Measurements from ENCODE around the gene CNIH3.
"Not testable (repeated sequence)": the region's sequence is repeated elsewhere in the genome, so short reads cannot be mapped to it uniquely, and the experiment has no call there.

The CNIH3 gene

DNA sequence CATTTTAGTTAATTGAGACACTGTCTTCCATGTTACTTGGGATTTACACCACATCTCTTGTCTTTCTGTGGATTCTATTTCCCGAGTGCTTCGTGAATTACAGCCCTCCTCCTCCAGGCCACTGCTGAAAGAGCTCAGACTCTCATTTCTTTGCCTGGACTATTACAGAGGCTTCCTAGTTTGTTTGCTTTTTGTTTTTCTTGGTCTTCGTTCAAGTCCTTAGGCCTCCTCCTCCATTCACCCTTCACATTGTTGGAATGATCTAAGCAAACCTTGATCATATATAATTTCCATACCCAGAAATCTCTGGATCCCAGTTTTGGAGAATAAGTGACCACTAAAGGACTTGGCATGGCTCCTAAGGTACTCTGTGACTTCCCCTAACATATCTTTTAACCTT is 94.1 kb downstream of the CNIH3 start:
- H3K36me3 ChIP-seq (ENCODE audit: control insufficient read depth in 1 of 2, insufficient read depth in 2 of 2, low read length in 2 of 2): no peaks in the 10 kb centered on the region
- no peaks in the 10 kb centered on the region for H3K27me3 ChIP-seq (ENCODE audit: low read depth, low read length)
- no peak overlapping the region for H3K4me3 ChIP-seq (ENCODE audit: low read depth in 1 of 2, low read length in 2 of 2)
- H3K27ac ChIP-seq (ENCODE audit: low read length): no peak overlapping the region
- H3K9me3 ChIP-seq (ENCODE audit: control insufficient read depth in 1 of 2, low read length in 2 of 2): no peaks in the 10 kb centered on the region
- no peaks in the 10 kb centered on the region for H3K4me1 ChIP-seq (ENCODE audit: control insufficient read depth in 1 of 2, insufficient read depth in 2 of 2, low read length in 2 of 2)

DNA sequence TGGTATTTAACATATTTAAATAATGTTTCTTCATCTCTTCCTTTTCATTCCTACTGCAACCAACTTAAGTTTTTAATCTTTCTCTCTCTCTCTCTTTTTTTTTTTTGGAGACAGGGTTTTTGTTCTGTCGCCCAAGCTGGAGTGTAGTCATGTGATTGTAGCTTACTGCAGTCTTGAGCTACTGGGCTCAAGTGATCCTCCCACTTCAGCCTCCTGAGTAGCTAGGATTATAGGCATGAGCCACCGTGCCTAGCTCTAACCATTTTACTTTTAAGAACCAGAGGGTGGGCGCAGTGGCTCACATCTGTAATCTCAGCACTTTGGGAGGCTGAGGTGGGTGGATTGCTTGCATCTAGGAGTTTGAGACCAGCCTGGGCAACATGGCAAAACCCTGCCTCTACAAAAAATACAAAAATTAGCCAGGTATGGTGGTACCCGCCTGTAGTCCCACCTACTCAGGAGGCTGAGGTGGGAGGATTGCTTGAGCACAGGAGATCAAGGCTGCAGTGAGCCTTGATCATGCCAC is 95.2 kb downstream of the CNIH3 start:
- H3K27me3 ChIP-seq (ENCODE audit: low read depth, low read length); H3K27ac ChIP-seq (ENCODE audit: low read length); H3K9me3 ChIP-seq (ENCODE audit: control insufficient read depth in 1 of 2, low read length in 2 of 2); H3K4me3 ChIP-seq (ENCODE audit: low read depth in 1 of 2, low read length in 2 of 2); H3K4me1 ChIP-seq (ENCODE audit: control insufficient read depth in 1 of 2, insufficient read depth in 2 of 2, low read length in 2 of 2); H3K36me3 ChIP-seq (ENCODE audit: control insufficient read depth in 1 of 2, insufficient read depth in 2 of 2, low read length in 2 of 2): not testable (repeated sequence)

DNA sequence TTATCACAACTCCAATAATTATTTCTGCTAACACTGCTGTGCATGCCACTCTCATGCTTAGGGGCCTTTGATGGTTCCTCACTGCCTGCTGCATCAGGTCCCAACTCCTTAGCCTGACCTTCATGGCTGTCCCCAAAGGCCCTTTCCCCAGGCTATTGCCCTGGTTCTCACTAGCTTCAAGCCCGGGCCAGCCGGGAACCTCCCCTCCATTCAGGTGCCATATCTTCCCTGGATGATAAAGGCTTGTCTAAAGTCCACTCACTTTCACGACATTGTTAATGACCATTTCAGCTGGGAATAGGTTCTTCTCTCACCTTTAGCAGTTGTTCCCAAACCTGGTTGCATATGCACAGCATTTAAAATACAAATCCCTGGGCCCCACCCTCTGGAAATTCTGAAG is 95.8 kb downstream of the CNIH3 start:
- H3K36me3 ChIP-seq (ENCODE audit: control insufficient read depth in 1 of 2, insufficient read depth in 2 of 2, low read length in 2 of 2): no peaks in the 10 kb centered on the region
- H3K4me3 ChIP-seq (ENCODE audit: low read depth in 1 of 2, low read length in 2 of 2): no peak overlapping the region
- no peaks in the 10 kb centered on the region for H3K27me3 ChIP-seq (ENCODE audit: low read depth, low read length)
- H3K9me3 ChIP-seq (ENCODE audit: control insufficient read depth in 1 of 2, low read length in 2 of 2): no peaks in the 10 kb centered on the region
- H3K27ac ChIP-seq (ENCODE audit: low read length): no peak overlapping the region
- H3K4me1 ChIP-seq (ENCODE audit: control insufficient read depth in 1 of 2, insufficient read depth in 2 of 2, low read length in 2 of 2): no peaks in the 10 kb centered on the region

DNA sequence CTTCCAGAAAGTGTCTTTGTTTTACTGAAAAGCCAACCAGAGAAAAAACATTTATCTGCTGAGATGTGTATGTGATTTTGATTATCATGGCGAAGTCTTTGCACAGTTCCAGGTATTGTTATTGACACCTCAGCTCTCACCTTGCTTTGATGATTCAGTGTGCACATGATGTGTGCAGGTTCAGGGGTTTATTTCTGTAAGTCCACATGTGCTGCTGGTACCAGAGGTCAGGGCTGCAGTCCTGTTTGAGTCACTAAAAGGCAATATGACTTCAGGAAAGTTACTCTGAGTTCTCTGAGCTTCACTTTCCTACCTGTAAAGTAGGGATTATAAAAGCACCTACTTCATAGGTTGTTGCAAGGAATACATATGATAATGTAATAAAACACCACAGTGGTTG is 97.1 kb downstream of the CNIH3 start:
- Histone ChIP-seq H3K4me1 (ENCODE audit: control insufficient read depth in 1 of 2, insufficient read depth in 2 of 2, low read length in 2 of 2) (no peaks in the 10 kb centered on the region), H3K27me3 (ENCODE audit: low read depth, low read length) (no peaks in the 10 kb centered on the region), H3K27ac (ENCODE audit: low read length) (no peak overlapping the region), H3K9me3 (ENCODE audit: control insufficient read depth in 1 of 2, low read length in 2 of 2) (no peaks in the 10 kb centered on the region), H3K36me3 (ENCODE audit: control insufficient read depth in 1 of 2, insufficient read depth in 2 of 2, low read length in 2 of 2) (no peaks in the 10 kb centered on the region), H3K4me3 (ENCODE audit: low read depth in 1 of 2, low read length in 2 of 2) (no peak overlapping the region)

DNA sequence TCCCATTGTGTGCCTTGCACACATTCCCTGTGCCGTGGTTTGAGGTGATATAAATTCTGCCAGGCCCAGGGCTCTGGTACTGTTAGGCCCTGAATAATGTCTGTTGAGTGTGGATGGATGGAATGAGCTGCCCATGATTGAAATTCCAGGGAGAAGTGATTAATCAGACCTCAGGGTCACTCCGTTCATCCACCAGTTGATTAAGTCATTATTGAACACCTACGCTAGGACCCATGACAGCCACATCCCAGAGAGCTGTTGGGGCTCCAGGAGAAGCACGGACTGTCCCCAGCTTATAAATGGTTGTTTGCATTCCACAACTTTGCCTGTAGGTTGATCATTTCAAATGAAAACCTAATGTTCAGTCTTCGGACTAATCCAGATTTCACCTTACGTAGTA is 98.4 kb downstream of the CNIH3 start:
- Histone ChIP-seq H3K27me3 (ENCODE audit: low read depth, low read length) (no peaks in the 10 kb centered on the region), H3K9me3 (ENCODE audit: control insufficient read depth in 1 of 2, low read length in 2 of 2) (no peaks in the 10 kb centered on the region), H3K4me1 (ENCODE audit: control insufficient read depth in 1 of 2, insufficient read depth in 2 of 2, low read length in 2 of 2) (no peaks in the 10 kb centered on the region), H3K36me3 (ENCODE audit: control insufficient read depth in 1 of 2, insufficient read depth in 2 of 2, low read length in 2 of 2) (no peaks in the 10 kb centered on the region), H3K4me3 (ENCODE audit: low read depth in 1 of 2, low read length in 2 of 2) (no peak overlapping the region), H3K27ac (ENCODE audit: low read length) (no peak overlapping the region)

DNA sequence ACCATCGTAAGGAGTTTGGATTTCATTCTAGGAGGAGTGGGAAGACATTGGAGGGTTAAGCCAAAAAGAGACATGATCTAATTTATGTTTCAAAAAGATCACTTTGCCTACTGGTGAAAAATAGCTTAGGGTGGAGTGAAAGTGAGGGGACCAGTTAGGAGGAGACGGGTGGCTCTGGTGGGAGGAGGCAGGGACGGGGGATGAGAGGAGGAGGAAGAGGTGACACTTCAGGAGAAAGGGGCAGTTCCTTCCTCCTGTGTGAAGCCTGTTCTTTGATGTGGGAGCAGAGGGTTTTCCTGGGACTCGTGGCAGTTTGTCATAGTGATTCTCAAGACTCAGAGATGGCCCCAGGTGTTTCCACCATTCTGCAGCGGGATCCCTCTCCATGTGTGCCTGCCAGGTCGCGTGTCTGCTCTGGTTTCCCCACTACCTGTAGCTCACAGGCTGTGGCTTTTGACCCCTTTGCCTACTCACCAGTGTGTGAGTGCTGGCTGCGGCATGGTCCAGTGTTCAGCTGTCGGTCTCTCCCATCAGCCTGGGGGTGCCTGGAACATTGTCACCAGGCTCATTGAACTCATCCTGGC is 102.4 kb downstream of the CNIH3 start:
- Histone ChIP-seq H3K9me3 (ENCODE audit: control insufficient read depth in 1 of 2, low read length in 2 of 2) (no peaks in the 10 kb centered on the region), H3K36me3 (ENCODE audit: control insufficient read depth in 1 of 2, insufficient read depth in 2 of 2, low read length in 2 of 2) (no peaks in the 10 kb centered on the region), H3K27ac (ENCODE audit: low read length) (no peak overlapping the region), H3K27me3 (ENCODE audit: low read depth, low read length) (no peaks in the 10 kb centered on the region), H3K4me3 (ENCODE audit: low read depth in 1 of 2, low read length in 2 of 2) (no peak overlapping the region), H3K4me1 (ENCODE audit: control insufficient read depth in 1 of 2, insufficient read depth in 2 of 2, low read length in 2 of 2) (peaks cover 0 to 3% of the 10 kb centered on the region in 2 donors)

DNA sequence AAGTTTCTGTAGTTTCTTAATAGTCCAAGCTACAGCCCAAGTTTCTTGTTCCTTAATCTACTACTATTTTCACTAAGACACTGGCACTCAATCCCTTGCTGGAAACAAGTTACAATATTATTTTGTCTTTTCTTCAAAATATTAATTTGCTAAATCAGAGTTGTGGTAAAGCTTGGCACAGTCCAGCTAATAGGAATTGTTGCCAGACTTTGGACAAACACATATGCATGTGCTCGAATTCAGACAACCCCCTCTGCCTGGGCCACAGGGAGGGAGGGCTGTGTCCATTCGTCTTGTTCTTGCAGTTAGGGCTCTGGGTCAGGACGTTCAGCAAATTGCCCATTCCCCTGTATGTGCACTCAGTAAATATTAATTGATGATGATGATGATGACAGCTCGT is 103.6 kb downstream of the CNIH3 start:
- no peak overlapping the region for H3K27ac ChIP-seq (ENCODE audit: low read length)
- H3K9me3 ChIP-seq (ENCODE audit: control insufficient read depth in 1 of 2, low read length in 2 of 2): no peaks in the 10 kb centered on the region
- no peaks in the 10 kb centered on the region for H3K27me3 ChIP-seq (ENCODE audit: low read depth, low read length)
- H3K36me3 ChIP-seq (ENCODE audit: control insufficient read depth in 1 of 2, insufficient read depth in 2 of 2, low read length in 2 of 2): no peaks in the 10 kb centered on the region
- H3K4me3 ChIP-seq (ENCODE audit: low read depth in 1 of 2, low read length in 2 of 2): no peak overlapping the region
- H3K4me1 ChIP-seq (ENCODE audit: control insufficient read depth in 1 of 2, insufficient read depth in 2 of 2, low read length in 2 of 2): peaks cover 0 to 3% of the 10 kb centered on the region in 2 donors

DNA sequence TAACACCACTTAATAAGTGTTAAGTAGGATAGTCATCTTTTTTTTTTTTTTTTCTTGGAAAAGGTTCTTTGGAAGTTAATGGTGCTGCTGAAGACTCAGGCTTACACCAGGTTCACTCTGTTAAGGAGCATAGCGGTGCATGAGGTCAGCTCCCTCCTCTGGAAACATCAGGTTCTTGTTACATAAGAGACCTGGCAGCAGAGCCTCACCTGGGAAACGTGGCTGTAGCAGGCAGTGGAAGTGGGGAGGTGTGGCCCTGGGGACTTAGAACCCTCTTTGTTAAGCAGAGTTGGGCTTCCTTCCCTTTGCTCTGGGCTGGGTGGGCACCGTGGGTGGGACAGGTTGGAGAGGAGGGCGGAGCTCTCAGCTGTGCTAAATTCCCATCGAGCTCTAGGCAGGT is 104.1 kb downstream of the CNIH3 start:
- Histone ChIP-seq H3K36me3 (ENCODE audit: control insufficient read depth in 1 of 2, insufficient read depth in 2 of 2, low read length in 2 of 2) (no peaks in the 10 kb centered on the region), H3K27me3 (ENCODE audit: low read depth, low read length) (no peaks in the 10 kb centered on the region), H3K4me1 (ENCODE audit: control insufficient read depth in 1 of 2, insufficient read depth in 2 of 2, low read length in 2 of 2) (peaks cover 0 to 3% of the 10 kb centered on the region in 2 donors), H3K27ac (ENCODE audit: low read length) (no peak overlapping the region), H3K9me3 (ENCODE audit: control insufficient read depth in 1 of 2, low read length in 2 of 2) (no peaks in the 10 kb centered on the region), H3K4me3 (ENCODE audit: low read depth in 1 of 2, low read length in 2 of 2) (no peak overlapping the region)

DNA sequence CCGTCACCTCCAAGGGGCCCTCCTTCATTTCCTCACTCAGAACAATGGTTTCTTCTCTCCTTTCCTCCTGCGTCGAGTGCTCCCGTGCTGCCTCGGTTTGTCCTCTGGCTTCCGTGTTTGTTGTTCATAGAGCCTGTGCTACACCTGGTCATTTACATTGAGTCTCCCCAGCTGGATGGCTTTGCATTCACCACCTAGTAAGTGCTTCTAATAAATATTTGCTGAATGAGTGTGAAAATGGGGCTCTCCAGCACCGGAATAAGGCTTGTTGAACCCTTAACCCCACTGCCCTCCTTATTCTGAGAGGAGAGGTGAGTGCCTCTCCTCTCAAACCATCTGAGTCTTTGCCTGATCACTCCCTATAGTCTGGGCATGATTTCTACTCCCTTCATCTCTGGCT is 104.9 kb downstream of the CNIH3 start:
- Histone ChIP-seq H3K4me1 (ENCODE audit: control insufficient read depth in 1 of 2, insufficient read depth in 2 of 2, low read length in 2 of 2) (peaks cover 0 to 3% of the 10 kb centered on the region in 2 donors), H3K9me3 (ENCODE audit: control insufficient read depth in 1 of 2, low read length in 2 of 2) (no peaks in the 10 kb centered on the region), H3K36me3 (ENCODE audit: control insufficient read depth in 1 of 2, insufficient read depth in 2 of 2, low read length in 2 of 2) (no peaks in the 10 kb centered on the region), H3K27ac (ENCODE audit: low read length) (no peak overlapping the region), H3K27me3 (ENCODE audit: low read depth, low read length) (no peaks in the 10 kb centered on the region), H3K4me3 (ENCODE audit: low read depth in 1 of 2, low read length in 2 of 2) (no peak overlapping the region)

DNA sequence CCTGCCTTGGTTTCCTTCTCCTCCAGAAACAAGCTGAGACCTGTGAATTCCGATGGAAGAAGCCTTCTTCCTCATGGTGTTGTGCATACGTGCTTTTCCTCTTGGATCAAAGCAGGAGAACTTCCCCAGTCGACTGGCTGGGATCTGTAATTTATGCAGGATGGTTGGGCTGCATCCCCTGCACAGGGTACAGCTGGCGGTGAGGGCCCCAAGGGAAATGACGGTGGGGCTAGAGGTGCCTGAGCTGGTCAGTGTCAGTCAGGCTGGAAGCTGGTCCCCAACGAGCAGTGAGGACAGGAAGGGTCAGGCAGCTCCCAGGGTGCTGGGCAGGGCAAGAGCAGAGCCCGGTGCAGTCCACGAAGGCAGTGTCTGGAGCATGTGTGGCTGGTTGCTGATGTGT is 106.7 kb downstream of the CNIH3 start:
- Histone ChIP-seq H3K4me3 (ENCODE audit: low read depth in 1 of 2, low read length in 2 of 2) (no peak overlapping the region), H3K36me3 (ENCODE audit: control insufficient read depth in 1 of 2, insufficient read depth in 2 of 2, low read length in 2 of 2) (peaks cover 0 to 7% of the 10 kb centered on the region in 2 donors), H3K27me3 (ENCODE audit: low read depth, low read length) (no peaks in the 10 kb centered on the region), H3K27ac (ENCODE audit: low read length) (no peak overlapping the region), H3K9me3 (ENCODE audit: control insufficient read depth in 1 of 2, low read length in 2 of 2) (no peaks in the 10 kb centered on the region), H3K4me1 (ENCODE audit: control insufficient read depth in 1 of 2, insufficient read depth in 2 of 2, low read length in 2 of 2) (peaks cover 0 to 3% of the 10 kb centered on the region in 2 donors)

DNA sequence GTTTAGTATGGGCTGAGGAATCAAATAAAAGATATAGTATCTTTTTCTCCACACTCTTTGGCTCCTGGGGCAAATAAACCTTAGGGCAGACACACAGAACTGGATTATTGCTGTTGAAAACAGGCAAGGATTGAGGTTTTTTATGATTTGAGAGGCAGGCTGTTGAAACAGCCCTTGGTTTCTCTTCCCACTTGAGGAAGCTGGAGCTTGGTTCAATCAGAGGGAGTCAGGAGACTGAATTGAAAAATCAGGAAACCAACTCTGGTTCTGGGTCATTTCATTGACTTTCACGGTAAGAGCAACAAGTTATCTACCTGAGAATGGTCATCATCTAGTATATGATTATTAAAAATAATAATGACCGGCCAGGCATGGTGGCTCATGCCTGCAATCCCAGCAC is 108.4 kb downstream of the CNIH3 start:
- Histone ChIP-seq H3K4me1 (ENCODE audit: control insufficient read depth in 1 of 2, insufficient read depth in 2 of 2, low read length in 2 of 2) (peaks cover 0 to 3% of the 10 kb centered on the region in 2 donors), H3K9me3 (ENCODE audit: control insufficient read depth in 1 of 2, low read length in 2 of 2) (no peaks in the 10 kb centered on the region), H3K36me3 (ENCODE audit: control insufficient read depth in 1 of 2, insufficient read depth in 2 of 2, low read length in 2 of 2) (peaks cover 0 to 7% of the 10 kb centered on the region in 2 donors), H3K27ac (ENCODE audit: low read length) (no peak overlapping the region), H3K4me3 (ENCODE audit: low read depth in 1 of 2, low read length in 2 of 2) (no peak overlapping the region), H3K27me3 (ENCODE audit: low read depth, low read length) (no peaks in the 10 kb centered on the region)
